Measurements from ENCODE around the gene GPM6B. TPM values are rescaled to one million over a fixed set of nuclear protein-coding genes. Genes with fewer than 3 reads are reported as not detected.

GPM6B gene
- total and polyA plus RNA-seq, 10 donors = 2.0 to 67.1 (median 23.7) TPM

DNA sequence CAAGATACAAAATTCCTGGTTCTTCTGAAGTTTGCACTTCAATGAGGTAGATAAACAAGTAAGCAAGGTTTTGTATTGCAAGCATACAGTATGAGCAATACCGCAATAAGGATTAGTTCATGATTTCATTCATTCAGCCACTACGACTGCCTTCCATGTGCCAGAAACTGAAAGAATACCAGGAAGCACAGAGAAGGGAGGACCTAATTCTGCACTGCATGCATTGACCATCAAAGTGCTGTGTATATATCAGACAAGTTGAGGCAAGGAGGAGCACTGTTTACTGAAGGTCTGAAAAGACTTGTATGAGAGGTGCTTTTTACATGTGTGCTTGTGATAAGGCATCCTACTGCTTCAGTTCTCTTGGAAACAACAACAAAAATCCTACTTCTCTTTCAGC is 40.9 kb upstream of the GPM6B start:
- Histone ChIP-seq H3K27ac (no peak overlapping the region), H3K4me3 (no peak overlapping the region), H3K4me1 (no peaks in the 10 kb centered on the region), H3K9me3 (no peaks in the 10 kb centered on the region), H3K27me3 (replicated peaks in 1 of 7) (peaks cover 0 to 33% (median 0%) of the 10 kb centered on the region in 7 donors), H3K36me3 (no peaks in the 10 kb centered on the region)
- intact Hi-C loops (cut with DNase I; ENCODE audit: low total_unique reads) = no loop called here
- TF ChIP-seq, protein P1, sequence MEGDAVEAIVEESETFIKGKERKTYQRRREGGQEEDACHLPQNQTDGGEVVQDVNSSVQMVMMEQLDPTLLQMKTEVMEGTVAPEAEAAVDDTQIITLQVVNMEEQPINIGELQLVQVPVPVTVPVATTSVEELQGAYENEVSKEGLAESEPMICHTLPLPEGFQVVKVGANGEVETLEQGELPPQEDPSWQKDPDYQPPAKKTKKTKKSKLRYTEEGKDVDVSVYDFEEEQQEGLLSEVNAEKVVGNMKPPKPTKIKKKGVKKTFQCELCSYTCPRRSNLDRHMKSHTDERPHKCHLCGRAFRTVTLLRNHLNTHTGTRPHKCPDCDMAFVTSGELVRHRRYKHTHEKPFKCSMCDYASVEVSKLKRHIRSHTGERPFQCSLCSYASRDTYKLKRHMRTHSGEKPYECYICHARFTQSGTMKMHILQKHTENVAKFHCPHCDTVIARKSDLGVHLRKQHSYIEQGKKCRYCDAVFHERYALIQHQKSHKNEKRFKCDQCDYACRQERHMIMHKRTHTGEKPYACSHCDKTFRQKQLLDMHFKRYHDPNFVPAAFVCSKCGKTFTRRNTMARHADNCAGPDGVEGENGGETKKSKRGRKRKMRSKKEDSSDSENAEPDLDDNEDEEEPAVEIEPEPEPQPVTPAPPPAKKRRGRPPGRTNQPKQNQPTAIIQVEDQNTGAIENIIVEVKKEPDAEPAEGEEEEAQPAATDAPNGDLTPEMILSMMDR (IDR thresholded peaks at IDR 0.05 in 8 of 11, conservative IDR thresholded peaks at IDR 0.05 in 3 of 11) = no peak
- no peak for TF ChIP-seq POLR2A (IDR thresholded peaks at IDR 0.05)
- TF ChIP-seq POLR2AphosphoS5 (IDR thresholded peaks at IDR 0.05) = no peak
- WGBS, 5 donors = 84 to 88% (median 86%) methylated on average over 2 of the region's 2 CpGs
- DNase-seq = no peak

DNA sequence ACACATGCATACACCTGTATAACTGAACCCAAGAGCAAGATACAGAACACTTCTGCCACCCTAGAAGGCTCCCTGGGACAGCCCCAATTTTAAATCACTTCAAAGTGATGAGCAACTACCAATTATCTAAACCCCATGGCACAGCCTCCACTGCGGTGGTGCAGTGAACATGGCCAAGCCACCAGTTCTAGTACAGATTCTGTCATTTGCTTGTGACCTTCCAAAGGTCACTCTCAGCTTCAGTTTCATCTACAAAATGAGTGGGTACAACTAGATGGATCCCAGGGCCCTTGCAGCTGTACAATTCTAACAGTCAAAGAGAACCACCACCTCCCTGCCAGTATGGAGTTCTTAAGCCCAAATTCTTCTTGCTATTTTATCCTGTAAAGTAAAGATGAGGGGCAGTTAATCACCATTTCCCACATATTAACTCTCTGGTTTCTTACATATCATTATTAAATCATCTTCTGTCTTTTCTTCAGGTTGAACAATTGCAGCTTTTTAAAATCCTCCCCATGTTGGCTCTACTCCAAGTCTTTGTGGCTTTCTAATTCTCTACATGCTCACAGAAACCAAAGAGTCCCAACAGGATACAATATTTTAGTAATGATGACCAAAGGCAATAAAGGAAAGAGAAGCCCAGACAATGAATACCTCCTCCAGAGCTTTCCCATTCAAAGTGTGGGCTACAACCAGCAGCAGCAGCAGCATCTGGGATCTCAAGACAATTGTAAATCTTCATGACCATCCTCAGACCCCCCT is 39.0 kb upstream of the GPM6B start:
- H3K4me1 ChIP-seq = no peaks in the 10 kb centered on the region
- 73 to 89% (median 85%) methylated on average over 1 of the region's 1 CpG for WGBS, 5 donors
- TF ChIP-seq, protein P1 (IDR thresholded peaks at IDR 0.05 in 8 of 11, conservative IDR thresholded peaks at IDR 0.05 in 3 of 11) = no peak
- TF ChIP-seq POLR2A (IDR thresholded peaks at IDR 0.05) (no peak), POLR2AphosphoS5 (IDR thresholded peaks at IDR 0.05) (no peak)
- no peaks in the 10 kb centered on the region for H3K36me3 ChIP-seq
- H3K9me3 ChIP-seq = no peaks in the 10 kb centered on the region
- H3K4me3 ChIP-seq = no peak overlapping the region
- no peak for DNase-seq
- no peak overlapping the region for H3K27ac ChIP-seq
- intact Hi-C loops (cut with DNase I; ENCODE audit: low total_unique reads) = no loop called here
- peaks cover 0 to 18% (median 0%) of the 10 kb centered on the region in 7 donors for H3K27me3 ChIP-seq (replicated peaks in 1 of 7)

DNA sequence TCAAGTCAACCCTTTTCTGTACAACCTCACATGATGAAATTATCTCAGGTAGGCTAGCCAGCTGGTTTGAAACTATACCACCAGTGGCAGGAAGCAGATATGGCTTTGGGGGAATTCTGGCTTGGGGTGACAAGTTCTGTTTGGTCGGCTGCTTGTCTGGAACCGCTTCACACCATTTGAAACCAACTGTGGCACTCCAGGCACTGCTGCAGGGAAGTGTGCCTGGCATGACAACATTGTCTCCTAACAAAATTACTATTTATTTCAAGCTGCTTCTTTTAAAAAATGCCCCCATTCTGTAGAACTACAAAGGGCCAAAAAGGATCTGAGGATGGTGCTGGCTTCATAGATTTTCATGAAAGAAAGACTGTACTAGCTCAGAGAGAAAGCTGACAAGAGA is 37.1 kb upstream of the GPM6B start:
- no peaks in the 10 kb centered on the region for H3K9me3 ChIP-seq
- 74 to 83% (median 80%) methylated on average over 2 of the region's 2 CpGs for WGBS, 5 donors
- no peak overlapping the region for H3K4me3 ChIP-seq
- no peak for TF ChIP-seq POLR2AphosphoS5 (IDR thresholded peaks at IDR 0.05)
- TF ChIP-seq, protein P1 (IDR thresholded peaks at IDR 0.05 in 8 of 11, conservative IDR thresholded peaks at IDR 0.05 in 3 of 11) = no peak
- TF ChIP-seq POLR2A (IDR thresholded peaks at IDR 0.05) = no peak
- intact Hi-C loops (cut with DNase I; ENCODE audit: low total_unique reads) = no loop called here
- no peak overlapping the region for H3K27ac ChIP-seq
- peaks cover 0 to 6% (median 0%) of the 10 kb centered on the region in 7 donors for H3K27me3 ChIP-seq (replicated peaks in 1 of 7)
- no peaks in the 10 kb centered on the region for H3K4me1 ChIP-seq
- no peak for DNase-seq
- no peaks in the 10 kb centered on the region for H3K36me3 ChIP-seq

DNA sequence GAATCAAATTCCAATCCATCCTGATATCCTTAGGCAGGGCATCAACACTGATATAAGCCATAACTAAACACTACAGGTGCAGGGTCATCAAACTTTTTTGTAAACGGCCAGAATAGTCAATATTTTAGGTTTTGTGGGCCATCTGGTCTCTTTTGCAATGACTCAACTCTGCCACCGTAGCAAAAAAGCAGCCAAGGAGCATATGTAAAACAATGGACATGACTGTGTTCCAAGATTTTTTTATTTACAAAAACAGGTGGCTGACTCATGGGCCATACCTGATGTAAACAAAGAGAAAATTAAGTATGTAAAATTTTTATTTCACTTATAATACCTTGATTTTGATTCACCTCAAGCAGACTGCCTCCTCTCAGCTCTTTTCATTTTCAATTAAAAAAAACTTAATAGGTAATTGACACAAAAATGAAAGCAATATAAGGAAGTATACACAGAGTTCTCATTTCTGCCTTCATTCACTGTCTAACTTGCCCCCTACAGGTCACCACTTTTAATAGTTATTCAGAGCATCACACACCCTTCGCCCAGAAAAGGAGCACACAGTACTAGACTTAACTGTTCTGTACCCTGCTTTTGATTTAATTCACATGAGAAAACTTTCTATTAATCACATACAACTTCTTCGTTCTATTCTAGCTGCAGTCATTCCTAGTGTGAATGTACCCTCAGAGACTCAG is 35.3 kb upstream of the GPM6B start:
- H3K27me3 ChIP-seq (replicated peaks in 1 of 7) = peaks cover 0 to 9% (median 0%) of the 10 kb centered on the region in 7 donors
- WGBS, 5 donors = 63 to 85% (median 67%) methylated on average over 4 of the region's 4 CpGs
- intact Hi-C loops (cut with DNase I; ENCODE audit: low total_unique reads) = no loop called here

More for the DNA sequence above, 35.3 kb upstream of the GPM6B start:
- no peak overlapping the region for H3K4me3 ChIP-seq
- no peak overlapping the region for H3K27ac ChIP-seq
- H3K9me3 ChIP-seq = no peaks in the 10 kb centered on the region
- no peak for DNase-seq
- no peaks in the 10 kb centered on the region for H3K4me1 ChIP-seq
- no peak for TF ChIP-seq POLR2A (IDR thresholded peaks at IDR 0.05)
- TF ChIP-seq, protein P1 (IDR thresholded peaks at IDR 0.05 in 8 of 11, conservative IDR thresholded peaks at IDR 0.05 in 3 of 11) = no peak
- TF ChIP-seq POLR2AphosphoS5 (IDR thresholded peaks at IDR 0.05) = no peak
- H3K36me3 ChIP-seq = no peaks in the 10 kb centered on the region
